Body of pancreas (tissue), 4 donors: ENCODE results near the gene WNT7B. TPM values are rescaled to one million over a fixed set of nuclear protein-coding genes. Genes with fewer than 3 reads are reported as not detected.

Experiments used
- ATAC-seq: fragments of 150-250 bp; one replicate; pipeline ENCODE4 v1.9.1; 2016
- DNase-seq, 4 donors: peaks; one replicate each; pipeline ENCODE4 v3.0.0-alpha.2; 2019
- H3K27ac ChIP-seq, 4 donors: fragments of 200-600 bp; sonication (generic); 1 replicate in 3 of 4; 2 replicates in 1 of 4; pipeline versions ENCODE4 v1.5.1 to v1.6.1; 2016 to 2019; ENCODE audit warnings: mild to moderate bottlenecking in 1 of 4, mixed read lengths in 1 of 4, moderate library complexity in 1 of 4
- H3K27me3 ChIP-seq, 2 donors: fragments of 200-600 bp; sonication (generic); one replicate each; pipeline ENCODE4 v1.6.0; 2016; ENCODE audit warnings: mild to moderate bottlenecking in 1 of 2
- H3K36me3 ChIP-seq, 2 donors: fragments of 200-600 bp; sonication (generic); replicated peaks in 1 of 2; 2 replicates each; pipeline ENCODE4 v1.5.1; 2016; ENCODE audit warnings: low read depth in 2 of 2; ENCODE audit not compliant: insufficient read depth in 1 of 2
- H3K4me1 ChIP-seq: fragments of 200-600 bp; sonication (generic); one replicate; pipeline ENCODE4 v1.6.0; 2016
- H3K4me3 ChIP-seq, 2 donors: fragments of 200-600 bp; sonication (generic); 1 replicate in 1 of 2; 2 replicates in 1 of 2; pipeline ENCODE4 v1.5.1; 2016 to 2019
- H3K9me3 ChIP-seq, 3 donors: fragments of 200-600 bp; sonication (generic); 1 replicate in 2 of 3; 2 replicates in 1 of 3; pipeline ENCODE4 v1.5.1; 2016
- POLR2A ChIP-seq, 3 donors: fragments of 450-650 bp; IDR thresholded peaks; one replicate each; pipeline ENCODE4 v1.6.1; 2016; ENCODE audit warnings: antibody characterized with exemption in 3 of 3, mild to moderate bottlenecking in 2 of 3
- WGBS, 2 donors: methylation state at CpG; one replicate each; pipeline ENCODE4 v1.1.5; 2017; 5-methylcytosine and 5-hydroxymethylcytosine counted together
- intact Hi-C: fragments of 100-400 bp; cut with DNase I; formaldehyde crosslinking; loops from one replicate; pipeline ENCODE4 v1.15.1; 2023
- total RNA-seq, 2 donors: library from RNA; depleted of rRNA; stranded (reverse); fragments of >200 nt; gene quantifications; one replicate each; pipeline ENCODE4 v1.1.0, GENCODE V29; 2016
- TF ChIP-seq, protein P1 (sequence below), 7 experiments: fragments of 450-650 bp in 4 of 7; fragments of 200-600 bp in 3 of 7; sonication (generic) in 3 of 7; IDR thresholded peaks; one replicate each; pipeline ENCODE4 v1.5.1; 2016 to 2019; ENCODE audit warnings: antibody characterized with exemption in 7 of 7

Gene WNT7B
- total RNA-seq, 2 donors from 2014 or later, result 2.1 TPM; not detected in 1

DNA sequence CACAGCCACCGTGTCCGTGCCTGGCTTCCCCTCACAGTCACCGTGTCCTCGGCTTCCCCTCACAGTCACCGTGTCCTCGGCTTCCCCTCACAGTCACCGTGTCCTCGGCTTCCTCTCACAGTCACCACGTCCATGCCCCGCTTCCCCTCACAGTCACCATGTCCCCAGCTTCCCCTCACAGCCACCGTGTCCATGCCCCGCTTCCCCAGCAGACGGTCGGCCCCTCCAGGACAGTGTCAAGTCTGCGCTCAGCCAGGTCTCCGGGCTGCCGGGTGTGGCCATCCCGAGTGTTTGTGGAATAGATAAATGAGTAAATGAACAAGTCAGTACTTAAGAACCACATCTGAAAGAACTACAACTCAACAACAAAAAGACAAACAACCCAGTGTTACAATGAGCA is 23.8 kb downstream of the WNT7B start:
- no peaks in the 10 kb centered on the region for H3K27me3 ChIP-seq
- ATAC-seq, result no peak

DNA sequence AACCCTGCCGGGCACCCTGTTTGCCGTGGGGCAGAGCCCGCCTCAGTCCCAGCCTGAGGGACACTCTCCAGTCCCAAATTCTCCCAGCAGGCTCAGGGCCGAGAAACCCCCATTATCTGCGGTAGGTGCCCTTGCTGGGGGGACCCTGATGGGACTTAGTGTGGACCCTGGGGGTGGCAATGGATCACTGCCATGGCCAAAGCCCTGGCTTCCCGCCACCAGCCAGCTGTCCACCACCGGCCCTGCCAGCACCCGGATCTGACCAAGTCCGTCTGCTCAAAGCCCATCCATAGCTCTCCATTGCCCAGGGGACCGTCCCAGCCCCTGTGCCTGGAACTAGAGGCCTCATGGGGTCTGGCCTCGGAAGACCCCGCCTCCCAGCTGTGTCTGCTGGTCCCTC is 24.4 kb downstream of the WNT7B start:
- TF ChIP-seq POLR2A (IDR thresholded peaks at IDR 0.05), result no peak
- TF ChIP-seq, protein P1, sequence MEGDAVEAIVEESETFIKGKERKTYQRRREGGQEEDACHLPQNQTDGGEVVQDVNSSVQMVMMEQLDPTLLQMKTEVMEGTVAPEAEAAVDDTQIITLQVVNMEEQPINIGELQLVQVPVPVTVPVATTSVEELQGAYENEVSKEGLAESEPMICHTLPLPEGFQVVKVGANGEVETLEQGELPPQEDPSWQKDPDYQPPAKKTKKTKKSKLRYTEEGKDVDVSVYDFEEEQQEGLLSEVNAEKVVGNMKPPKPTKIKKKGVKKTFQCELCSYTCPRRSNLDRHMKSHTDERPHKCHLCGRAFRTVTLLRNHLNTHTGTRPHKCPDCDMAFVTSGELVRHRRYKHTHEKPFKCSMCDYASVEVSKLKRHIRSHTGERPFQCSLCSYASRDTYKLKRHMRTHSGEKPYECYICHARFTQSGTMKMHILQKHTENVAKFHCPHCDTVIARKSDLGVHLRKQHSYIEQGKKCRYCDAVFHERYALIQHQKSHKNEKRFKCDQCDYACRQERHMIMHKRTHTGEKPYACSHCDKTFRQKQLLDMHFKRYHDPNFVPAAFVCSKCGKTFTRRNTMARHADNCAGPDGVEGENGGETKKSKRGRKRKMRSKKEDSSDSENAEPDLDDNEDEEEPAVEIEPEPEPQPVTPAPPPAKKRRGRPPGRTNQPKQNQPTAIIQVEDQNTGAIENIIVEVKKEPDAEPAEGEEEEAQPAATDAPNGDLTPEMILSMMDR (IDR thresholded peaks at IDR 0.05), result no peak
- intact Hi-C loops, result no loop called here
- no peaks in the 10 kb centered on the region for H3K27me3 ChIP-seq
- H3K4me3 ChIP-seq, result no peak overlapping the region
- H3K4me1 ChIP-seq, result no peaks in the 10 kb centered on the region
- H3K36me3 ChIP-seq, result no peaks in the 10 kb centered on the region
- no peaks in the 10 kb centered on the region for H3K9me3 ChIP-seq
- DNase-seq (no peak), ATAC-seq (no peak)
- WGBS, 2 donors, result 65% methylated on average over 7 to 12 of the region's 12 CpGs
- no peak overlapping the region for H3K27ac ChIP-seq

More for the DNA sequence above, 23.8 kb downstream of the WNT7B start:
- H3K27ac ChIP-seq, result no peak overlapping the region
- WGBS, 2 donors, result 45 to 68% methylated on average over 16 to 18 of the region's 18 CpGs
- intact Hi-C loops, result no loop called here
- H3K4me1 ChIP-seq, result no peaks in the 10 kb centered on the region
- H3K4me3 ChIP-seq, result no peak overlapping the region
- no peak for DNase-seq
- H3K36me3 ChIP-seq, result no peaks in the 10 kb centered on the region
- no peaks in the 10 kb centered on the region for H3K9me3 ChIP-seq
- TF ChIP-seq, protein P1 (IDR thresholded peaks at IDR 0.05), result no peak
- TF ChIP-seq POLR2A (IDR thresholded peaks at IDR 0.05), result no peak

DNA sequence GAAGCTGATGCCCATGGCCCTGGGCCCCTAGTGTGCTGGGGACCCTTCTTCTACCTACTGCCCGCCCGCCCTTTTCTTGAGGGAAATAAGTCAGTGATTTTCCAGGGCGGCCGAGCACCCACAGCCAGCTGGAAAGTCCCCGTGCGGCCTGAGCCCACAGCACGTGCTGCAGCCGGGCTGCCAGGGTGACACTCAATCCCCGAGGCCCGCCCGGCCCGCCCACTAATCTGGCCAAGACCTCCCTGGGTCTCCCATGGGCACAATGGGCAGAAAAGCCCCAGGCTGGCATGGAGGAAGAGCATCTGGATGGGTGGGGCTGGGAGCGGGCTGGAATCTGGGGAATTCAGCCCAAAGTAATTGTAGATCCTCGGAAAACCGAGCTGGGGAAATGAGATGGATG is 24.8 kb downstream of the WNT7B start:
- TF ChIP-seq, protein P1 (IDR thresholded peaks at IDR 0.05), result no peak
- TF ChIP-seq POLR2A (IDR thresholded peaks at IDR 0.05), result no peak
- 50 to 56% methylated on average over 1 to 15 of the region's 15 CpGs for WGBS, 2 donors
- no peaks in the 10 kb centered on the region for H3K9me3 ChIP-seq
- H3K27ac ChIP-seq, result no peak overlapping the region
- DNase-seq (no peak), ATAC-seq (no peak)
- no peaks in the 10 kb centered on the region for H3K36me3 ChIP-seq
- intact Hi-C loops, result no loop called here
- no peaks in the 10 kb centered on the region for H3K4me1 ChIP-seq
- no peak overlapping the region for H3K4me3 ChIP-seq
- no peaks in the 10 kb centered on the region for H3K27me3 ChIP-seq

DNA sequence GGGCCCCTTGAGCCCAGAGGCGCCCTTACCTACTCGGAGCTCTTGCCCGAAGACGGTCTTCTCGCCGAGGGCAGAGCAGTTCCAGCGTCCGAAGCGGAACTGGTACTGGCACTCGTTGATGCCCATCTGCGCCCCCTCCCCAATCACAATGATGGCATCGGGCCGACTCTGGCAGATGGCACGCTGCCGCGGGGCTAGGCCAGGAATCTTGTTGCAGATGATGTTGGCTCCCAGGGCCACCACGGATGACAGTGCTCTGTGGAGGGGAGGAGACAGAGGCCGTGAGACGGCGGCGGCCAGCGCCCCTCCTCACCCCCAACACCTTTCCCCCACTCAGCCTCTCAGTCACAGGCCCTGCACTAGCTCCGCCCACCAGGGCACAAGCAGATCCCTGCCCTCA is 27.1 kb downstream of the WNT7B start:
- no peaks in the 10 kb centered on the region for H3K36me3 ChIP-seq
- no peak overlapping the region for H3K4me3 ChIP-seq
- DNase-seq (no peak), ATAC-seq (no peak)
- H3K27ac ChIP-seq, result no peak overlapping the region
- 88 to 90% methylated on average over 9 to 23 of the region's 23 CpGs for WGBS, 2 donors
- H3K4me1 ChIP-seq, result no peaks in the 10 kb centered on the region
- no peaks in the 10 kb centered on the region for H3K9me3 ChIP-seq
- intact Hi-C loops, result no loop called here
- no peak for TF ChIP-seq POLR2A (IDR thresholded peaks at IDR 0.05)
- TF ChIP-seq, protein P1 (IDR thresholded peaks at IDR 0.05), result no peak
- H3K27me3 ChIP-seq, result no peaks in the 10 kb centered on the region

DNA sequence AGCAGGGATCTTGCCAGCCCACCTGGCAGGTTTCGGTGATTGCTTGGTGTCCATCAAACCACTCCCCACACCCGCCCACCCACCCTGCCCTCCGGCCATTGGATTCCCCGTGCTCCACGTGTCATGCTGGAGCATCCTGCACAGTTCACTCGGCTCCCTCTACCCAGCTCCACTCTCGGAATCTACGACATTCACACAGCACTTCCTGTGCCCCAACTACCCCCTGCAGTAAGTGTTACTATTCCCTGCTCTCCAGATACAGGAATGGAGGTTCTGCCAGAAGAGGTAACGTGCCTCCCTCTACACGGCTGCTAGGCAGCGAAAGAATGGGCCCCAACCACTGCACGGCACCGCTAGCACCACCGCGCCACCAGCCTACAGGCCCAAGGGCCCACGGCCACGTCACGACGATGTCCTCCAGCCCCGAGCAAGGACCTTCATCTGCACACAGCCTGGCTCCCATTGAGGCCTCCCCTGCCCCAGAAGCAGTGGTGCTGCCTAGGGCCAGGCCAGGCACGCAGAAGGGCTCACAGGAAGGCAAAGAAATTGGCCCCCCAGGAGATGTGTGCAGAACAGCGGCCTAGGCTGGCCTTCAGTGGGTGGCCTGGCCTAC is 27.6 kb downstream of the WNT7B start:
- no peak overlapping the region for H3K4me3 ChIP-seq
- WGBS, 2 donors, result 85 to 89% methylated on average over 10 to 22 of the region's 22 CpGs
- no peaks in the 10 kb centered on the region for H3K36me3 ChIP-seq
- DNase-seq (no peak), ATAC-seq (no peak)
- H3K4me1 ChIP-seq, result no peaks in the 10 kb centered on the region
- H3K9me3 ChIP-seq, result no peaks in the 10 kb centered on the region
- H3K27me3 ChIP-seq, result no peaks in the 10 kb centered on the region
- intact Hi-C loops, result no loop called here
- no peak for TF ChIP-seq POLR2A (IDR thresholded peaks at IDR 0.05)
- TF ChIP-seq, protein P1 (IDR thresholded peaks at IDR 0.05), result no peak
- no peak overlapping the region for H3K27ac ChIP-seq
